GM21526 (cell line): ENCODE results near the gene ATG5.
"Not testable (repeated sequence)": the region's sequence is repeated elsewhere in the genome, so short reads cannot be mapped to it uniquely, and the experiment has no call there.

Experiments
- ATAC-seq: cut with Tn5 transposase; IDR thresholded peaks from one replicate; pipeline ENCODE4 v1.9.1; 2021; ENCODE audit warnings: moderate library complexity; ENCODE audit not compliant: unreplicated experiment, low FRiP score

ATG5 gene

DNA sequence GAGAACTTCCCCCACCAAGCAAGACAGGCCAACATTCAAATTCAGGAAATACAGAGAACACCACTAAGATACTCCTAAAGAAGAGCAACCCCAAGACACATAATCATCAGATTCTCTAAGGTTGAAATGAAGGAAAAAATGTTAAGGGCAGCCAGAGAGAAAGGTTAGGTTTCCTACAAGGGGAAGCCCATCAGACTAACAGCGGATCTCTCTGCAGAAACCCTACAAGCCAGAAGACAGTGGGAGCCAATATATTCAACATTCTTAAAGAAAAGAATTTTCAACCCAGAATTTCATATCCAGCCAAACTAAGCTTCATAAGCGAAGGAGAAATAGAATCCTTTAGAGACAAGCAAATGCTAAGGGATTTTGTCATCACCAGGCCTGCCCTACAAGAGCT is 61.1 kb downstream of the ATG5 start:
- not testable (repeated sequence) for ATAC-seq

DNA sequence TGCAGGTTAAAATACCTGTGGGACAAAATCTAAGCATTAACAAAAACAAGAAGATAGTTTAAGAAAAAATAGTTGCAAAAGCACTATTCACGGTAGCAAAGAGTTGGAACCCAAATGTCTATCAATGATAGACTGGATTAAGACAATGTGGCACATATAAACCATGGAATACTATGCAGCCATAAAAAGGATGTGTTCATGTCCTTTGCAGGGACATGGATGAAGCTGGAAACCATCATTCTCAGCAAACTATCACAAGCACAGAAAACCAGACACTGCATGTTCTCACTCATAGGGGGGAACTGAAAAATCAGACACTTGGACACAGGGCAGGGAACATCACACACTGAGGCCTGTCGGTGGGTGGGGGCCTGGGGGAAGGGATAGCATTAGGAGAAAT is 65.8 kb downstream of the ATG5 start:
- ATAC-seq: not testable (repeated sequence)

DNA sequence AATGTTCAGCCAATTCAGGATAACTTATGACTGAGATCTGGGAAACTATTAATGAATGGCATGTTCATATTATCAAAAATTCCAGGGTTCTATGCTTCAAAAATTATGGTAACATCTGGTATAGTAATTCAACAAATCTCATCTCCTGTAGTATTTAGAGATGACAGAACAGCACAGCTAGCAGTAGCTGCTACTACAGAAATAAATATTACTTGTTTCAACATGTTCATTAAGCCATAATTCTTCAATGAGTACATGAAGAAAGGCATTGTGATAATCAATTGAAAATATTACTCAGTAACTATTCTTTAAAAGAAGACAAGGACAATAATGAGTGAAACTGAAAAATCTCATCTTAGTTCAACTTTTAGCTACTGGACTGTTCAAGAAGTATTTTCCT is 66.8 kb downstream of the ATG5 start:
- no peak for ATAC-seq

DNA sequence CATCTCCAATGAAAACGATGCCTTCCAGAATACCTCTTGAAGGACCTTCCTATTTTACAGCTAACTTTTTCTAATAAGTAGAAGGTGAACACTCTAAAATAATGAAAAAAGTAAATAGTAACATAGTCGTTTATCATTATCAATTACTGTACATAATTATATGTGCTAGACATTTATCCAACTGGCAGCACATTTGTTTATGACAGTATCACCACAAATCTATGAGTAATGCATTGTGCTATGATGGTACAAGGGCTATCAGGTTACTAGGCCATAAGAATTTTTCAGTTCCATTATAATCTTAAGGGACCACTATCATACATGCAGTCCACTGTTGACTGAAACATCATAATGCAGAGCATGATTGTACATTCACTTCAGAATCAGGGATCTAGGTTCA is 68.4 kb downstream of the ATG5 start:
- ATAC-seq: no peak

DNA sequence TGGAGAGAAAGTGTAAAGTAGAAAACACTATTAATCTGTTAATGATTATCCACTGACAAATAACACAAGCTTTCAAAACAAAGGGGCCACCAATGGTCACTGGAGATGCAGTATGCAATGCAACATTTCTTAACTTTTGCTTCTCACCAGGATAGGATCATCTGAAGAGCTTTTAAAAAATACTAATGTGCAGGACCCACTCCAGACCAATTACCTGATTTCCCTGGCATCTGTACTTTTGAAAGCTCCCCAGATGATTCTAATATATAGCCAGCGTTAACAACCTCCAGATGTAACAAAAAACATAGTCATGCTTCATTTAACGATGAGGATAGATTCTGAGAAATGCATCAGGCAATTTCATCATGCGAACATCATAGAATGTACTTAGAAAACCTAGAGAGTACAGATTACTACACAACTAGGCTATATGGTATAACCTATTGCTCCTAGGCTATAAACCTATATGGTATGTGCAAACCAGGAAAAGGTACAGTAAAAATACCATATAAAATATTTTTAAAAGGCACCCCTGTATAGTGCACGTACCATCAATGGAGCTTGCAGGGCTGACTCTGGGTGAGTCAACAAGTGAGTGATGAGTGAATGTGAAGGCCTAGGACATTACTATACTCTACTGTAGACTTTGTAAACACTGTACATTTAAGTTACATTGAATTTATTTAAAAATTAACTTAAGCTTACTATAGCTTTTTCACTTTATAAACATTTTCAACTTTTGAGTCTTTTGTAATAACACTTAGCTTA is 69.2 kb downstream of the ATG5 start:
- no peak for ATAC-seq

DNA sequence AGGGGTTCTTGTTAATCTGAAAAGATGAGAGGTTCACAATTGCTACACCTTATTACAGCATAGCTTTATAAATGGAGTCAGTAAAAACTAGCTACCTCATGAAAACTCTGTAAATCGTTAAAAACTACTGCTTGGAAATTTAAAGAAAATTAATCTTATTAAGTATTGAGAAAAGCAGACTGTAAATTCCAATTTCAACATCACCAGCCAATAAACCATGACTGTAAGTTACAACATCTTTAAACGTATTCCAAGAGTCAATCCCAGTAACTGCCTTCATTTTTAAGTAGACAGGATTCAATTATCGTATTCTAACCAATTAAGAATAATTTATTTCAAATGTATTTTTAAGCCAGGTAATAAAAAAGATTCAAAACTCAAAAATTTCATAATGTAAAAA is 70.3 kb downstream of the ATG5 start:
- ATAC-seq: no peak

DNA sequence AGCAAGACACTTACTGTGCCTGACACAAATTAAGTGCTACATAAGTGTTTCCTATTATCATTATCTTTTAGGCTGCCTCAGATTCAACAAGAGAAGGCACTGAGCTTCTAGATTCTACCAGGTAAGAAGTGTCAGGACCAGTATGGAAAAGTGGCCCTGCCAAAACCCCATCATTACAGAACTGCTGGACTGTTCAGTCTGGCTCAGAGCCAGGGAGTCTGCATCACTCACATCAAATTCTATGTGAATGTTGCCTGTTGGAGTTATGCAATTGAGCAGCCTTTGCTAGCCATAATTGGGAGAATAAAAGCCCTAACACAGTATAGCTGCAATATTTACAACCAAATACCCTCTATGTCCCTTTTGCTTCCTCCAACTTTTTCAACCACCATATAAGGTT is 70.9 kb downstream of the ATG5 start:
- no peak for ATAC-seq

DNA sequence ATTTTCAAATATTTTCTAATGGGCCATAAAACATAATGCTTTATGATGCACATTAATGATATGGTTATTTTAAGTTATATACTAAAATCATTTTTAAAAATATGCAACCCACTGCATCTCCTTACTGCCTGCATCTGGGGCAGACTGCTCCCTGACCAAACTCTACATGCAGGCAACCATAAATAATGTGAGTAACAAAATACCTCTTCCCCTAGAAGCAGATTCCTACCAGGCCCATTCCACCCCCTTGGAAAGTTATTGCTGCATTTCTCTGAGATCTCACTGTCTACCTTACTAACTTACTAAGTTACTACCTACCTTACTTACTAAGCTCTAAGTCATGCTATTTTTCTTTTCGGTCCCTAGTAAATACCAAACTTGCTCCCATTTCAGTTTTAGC is 71.8 kb downstream of the ATG5 start:
- ATAC-seq: no peak

DNA sequence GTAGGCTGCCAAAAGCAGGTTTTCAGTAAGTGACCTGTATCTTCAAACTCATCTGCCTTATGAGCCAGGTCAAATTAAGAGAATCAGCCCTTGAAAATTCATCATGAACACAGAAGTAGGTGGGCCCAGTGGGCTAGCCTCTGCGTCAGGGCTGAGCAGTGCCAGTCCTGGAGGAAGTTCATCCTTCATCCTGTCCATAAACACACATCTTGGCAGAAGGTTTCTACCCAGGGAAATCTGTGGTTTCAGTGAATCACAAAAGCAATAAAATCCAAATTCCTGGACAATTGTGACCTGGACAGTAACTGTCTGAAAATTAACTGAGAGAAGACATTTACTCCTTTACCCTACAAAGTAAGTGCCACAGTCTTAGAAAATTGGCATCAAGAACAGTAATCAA is 72.4 kb downstream of the ATG5 start:
- no peak for ATAC-seq

DNA sequence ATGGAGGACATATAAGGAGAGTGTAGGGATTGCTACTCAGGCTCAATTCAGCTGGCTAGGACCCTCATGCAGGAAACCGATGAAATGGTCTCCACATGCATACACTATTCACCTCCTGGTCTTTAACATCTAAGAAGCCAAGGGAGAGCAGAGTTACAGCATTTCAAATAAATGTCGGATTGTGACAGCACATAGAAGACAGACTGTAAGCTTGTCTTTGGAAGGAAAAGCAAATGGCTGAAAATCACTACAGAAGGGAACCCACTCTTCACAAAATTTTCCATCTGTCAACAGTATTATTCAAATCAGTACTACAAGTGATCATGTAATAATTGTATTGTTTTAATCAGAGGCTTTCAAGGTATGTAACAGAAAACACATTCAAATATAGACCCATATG is 72.9 kb downstream of the ATG5 start:
- ATAC-seq: no peak

DNA sequence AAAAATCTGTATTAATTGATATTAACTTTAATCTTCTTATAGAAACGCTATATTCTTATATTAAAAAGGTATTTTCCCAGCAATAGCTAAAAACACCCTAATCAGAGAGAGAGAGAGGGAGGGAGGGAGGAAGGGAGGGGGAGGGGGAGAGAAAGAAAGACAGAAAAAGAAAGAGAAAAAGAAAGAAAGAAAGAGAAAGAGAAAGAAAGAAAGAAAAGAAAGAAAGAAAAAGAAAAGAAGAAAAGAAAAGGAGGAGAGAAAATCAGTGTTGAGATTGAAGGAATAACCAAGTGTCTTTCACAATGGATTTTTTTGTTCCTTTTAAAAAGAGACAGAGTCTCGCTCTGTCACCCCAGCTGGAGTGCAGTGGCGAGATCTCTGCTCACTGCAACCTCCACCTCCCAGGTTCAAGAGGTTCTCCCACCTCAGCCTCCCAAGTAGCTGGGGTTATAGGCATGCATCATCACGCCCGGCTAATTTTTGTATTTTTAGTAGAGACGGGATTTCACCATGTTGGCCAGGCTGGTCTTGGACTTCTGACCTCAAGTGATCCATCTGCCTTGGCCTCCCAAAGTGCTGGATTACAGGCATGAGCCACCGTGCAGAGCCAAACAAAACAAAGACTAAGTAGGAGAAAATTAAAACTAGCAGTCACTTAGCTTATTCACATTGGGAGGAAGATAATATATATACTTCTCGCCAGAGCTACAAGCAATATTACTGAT is 73.9 kb downstream of the ATG5 start:
- not testable (repeated sequence) for ATAC-seq

DNA sequence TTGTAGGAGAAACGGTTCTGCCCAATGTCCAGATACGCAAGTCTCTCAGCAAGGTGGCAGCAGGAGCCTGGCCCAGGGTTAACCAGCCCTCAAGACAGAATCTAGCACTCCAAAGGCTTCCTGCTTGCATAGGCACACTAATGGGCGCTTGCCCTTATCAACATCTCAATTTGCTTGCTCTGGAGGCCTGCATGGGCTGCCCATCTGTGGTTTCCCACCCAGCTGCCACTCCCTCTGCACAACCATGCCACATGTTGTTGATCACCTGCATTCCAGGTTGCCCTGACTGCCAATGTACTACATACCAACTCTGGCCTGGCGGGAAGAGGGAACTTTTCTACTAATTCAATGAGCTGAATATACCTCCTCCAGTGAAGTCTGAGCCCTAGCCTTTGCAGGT is 74.6 kb downstream of the ATG5 start:
- ATAC-seq: no peak

DNA sequence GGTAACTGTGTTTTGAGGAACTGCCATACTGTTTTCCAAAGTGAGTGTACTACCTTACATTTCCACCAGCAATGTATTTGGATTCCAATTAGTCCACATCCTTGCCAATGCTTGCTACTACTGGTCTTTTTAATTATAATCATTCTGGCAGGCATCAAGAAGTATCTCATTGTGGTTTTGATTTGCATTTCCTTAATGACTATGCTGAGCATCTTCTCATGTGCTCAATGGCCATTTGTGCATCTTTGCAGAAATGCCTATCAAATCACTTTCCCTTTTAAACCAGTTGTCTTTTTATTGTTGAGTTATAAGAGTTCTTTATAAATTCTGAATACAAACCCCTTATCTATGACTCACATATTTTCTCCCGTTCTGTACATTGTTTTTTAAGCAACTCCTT is 75.9 kb downstream of the ATG5 start:
- ATAC-seq: no peak

DNA sequence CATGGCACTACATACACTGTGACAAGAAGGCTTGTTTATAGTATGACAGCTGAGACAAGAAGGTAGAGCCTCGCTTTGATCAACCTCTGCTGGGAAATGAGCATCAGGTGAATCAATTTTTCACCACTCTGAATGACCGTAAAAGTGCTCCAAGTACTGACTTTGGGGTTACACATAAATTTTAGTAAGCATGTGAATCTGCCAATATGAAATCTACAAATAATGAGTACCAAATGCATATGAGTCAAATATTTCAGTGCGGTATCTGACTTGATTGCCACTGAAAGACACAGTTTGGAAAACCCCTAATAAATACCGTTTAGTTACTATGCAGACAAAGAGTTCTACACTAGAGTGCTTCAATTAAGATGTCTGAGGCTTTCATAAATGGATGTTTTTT is 77.8 kb downstream of the ATG5 start:
- ATAC-seq: no peak

DNA sequence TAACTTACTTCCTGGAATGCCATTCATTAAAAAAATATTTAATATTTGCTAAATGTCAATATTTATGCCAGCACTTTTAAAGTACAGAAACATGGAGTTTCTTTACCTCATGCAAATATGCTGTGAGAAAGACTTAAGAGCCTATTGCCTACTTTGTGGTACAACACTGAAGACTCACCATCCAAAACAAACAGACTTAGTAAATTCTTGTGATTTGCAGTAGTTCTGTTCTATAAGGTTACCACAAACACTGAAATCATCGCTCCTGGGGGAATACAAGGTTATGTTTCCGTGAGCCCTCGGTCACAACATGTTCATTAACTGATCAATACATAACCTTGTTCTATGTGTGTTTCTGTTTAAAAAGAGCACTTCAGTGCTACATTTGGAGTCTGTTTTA is 78.3 kb downstream of the ATG5 start:
- no peak for ATAC-seq

DNA sequence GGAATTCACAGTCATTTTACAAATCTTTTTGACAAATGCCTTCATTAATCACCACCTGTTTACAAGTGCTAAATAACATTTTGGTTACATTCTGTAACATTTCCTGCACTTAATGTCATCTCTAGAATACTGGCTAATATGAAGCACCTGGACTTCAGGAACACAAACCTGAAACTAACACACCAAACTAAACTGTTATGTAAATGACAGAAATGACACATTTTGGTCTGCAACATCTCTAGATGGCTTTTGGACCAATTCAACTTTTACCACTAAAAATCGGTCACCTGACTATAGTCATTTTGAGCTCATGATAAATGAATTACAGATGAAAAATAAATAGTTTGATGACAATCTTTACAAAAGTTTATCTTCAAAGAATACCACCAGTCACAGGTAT is 80.6 kb downstream of the ATG5 start:
- ATAC-seq: peak; percentile 62

DNA sequence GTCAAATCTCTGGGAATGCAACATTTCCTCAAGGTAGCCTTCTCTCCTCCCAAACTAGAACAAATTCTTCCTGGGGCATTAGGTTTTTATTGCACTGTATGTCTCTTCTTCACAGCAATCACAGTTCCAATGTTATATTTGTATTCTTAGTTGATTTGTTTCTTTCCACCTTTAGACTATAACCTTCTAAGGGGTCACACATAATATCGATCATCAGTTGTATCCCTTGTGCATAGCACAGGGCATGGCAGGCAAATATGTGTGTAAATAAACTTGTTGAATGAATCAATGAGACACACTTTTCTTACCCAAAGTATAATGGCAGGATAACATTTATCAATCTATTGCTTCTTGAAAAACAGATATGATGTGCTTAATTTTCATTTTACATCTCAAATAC is 81.0 kb downstream of the ATG5 start:
- ATAC-seq: no peak

DNA sequence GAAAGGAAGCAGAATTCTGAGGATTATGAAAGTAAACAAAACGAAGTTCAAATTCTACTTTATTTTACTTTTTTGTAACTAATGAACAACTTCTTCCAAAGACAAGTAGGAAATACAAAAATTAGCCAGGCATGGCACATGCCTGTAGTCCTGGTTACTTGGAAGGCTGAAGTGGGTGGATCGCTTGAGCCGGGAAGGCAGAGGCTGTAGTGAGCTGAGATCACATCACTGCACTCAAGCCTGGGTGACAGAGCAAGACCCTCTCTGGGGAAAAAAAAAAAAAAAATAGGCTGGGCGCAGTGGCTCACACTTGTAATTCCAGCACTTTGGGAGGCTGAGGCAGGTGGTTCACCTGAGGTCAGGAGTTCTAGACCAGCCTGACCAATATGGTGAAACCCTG is 82.3 kb downstream of the ATG5 start:
- no peak for ATAC-seq

DNA sequence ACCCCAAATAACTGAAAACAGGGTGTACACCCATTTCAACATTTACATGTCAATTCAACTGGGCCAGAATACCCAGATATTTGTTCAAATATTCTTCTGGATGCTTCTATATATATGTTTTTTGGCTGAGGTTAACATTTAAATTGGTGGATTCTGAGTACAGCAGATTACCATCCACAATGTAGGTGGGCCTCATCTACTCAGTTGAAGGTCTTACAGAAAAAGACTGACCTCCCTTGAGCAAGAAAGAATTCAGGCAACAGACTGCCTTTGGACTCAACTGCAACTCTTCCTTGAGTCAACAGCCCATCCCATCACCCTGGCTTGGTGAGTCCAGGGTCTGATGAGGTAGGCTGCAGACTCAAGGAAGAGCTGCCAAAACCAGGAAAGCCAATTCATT is 84.1 kb downstream of the ATG5 start:
- ATAC-seq: no peak

DNA sequence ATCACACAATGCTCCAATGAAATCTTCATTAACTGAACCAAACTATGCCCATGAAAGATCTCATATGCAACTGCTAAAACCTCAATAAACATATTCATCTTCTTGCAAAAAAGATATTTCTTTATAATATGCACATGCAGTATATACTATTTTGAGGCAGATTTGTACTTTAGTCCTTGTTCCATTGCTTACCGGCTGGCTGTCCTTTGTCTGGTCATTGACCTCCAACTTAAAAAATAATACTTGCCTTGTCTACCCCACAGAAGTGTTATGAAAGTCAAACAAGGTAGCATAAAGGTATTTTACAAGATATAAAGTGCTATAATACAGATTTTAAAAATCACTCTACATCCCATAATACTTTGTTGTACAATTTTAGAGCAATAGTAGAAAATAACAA is 88.3 kb downstream of the ATG5 start:
- ATAC-seq: no peak

DNA sequence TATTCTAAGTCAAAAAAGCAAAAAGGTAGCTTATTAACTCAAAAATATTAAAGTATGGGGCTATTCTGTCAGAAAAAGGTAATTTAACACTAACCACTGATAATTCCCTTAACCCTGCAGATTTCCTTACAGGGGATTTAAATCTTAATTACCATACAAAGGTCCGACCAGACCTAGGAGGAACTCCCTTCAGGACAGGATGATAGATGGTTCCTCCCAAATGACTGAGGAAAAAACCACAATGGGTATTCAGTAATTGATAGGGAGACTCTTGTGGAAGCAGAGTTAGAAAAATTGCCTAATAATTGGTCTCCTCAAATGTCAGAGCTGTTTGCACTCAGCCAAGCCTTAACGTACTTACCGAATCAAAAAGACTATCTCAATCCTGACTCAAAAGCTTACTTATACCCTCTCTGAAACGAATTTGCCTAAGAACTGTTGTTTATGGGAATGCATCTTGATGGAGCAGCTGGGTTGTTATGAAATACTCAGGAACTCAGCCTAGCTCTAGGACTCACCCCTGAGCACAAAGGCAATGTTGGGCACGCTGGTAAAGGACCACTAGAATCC is 95.6 kb downstream of the ATG5 start:
- ATAC-seq: not testable (repeated sequence)
